Liver (tissue), 9 donors: ENCODE data around the gene TDRD7. TPM values are rescaled to one million over a fixed set of nuclear protein-coding genes. Genes with fewer than 3 reads are reported as not detected.

ENCODE experiments used
- DNase-seq: peaks from one replicate; pipeline ENCODE4 v3.0.0-alpha.2; 2017; ENCODE audit warnings: low spot score
- H3K27ac ChIP-seq, 2 donors: one replicate each; pipeline ENCODE4 v1.7.0; 2013; ENCODE audit warnings: inconsistent platforms in 2 of 2, low read length in 2 of 2, control low read depth in 1 of 2, low read depth in 1 of 2, mild to moderate bottlenecking in 1 of 2
- H3K27me3 ChIP-seq, 4 donors: one replicate each; pipeline versions ENCODE4 v1.6.1 to v1.7.0; 2013; ENCODE audit warnings: low read length in 3 of 4, inconsistent platforms in 1 of 4, mild to moderate bottlenecking in 1 of 4, moderate library complexity in 1 of 4; ENCODE audit not compliant: control insufficient read depth in 4 of 4, insufficient read depth in 4 of 4
- H3K36me3 ChIP-seq, 4 donors: one replicate each; pipeline versions ENCODE4 v1.6.1 to v1.7.0; 2013; ENCODE audit warnings: low read length in 3 of 4, mild to moderate bottlenecking in 3 of 4, low read depth in 1 of 4, moderate library complexity in 1 of 4; ENCODE audit not compliant: control insufficient read depth in 4 of 4, insufficient read depth in 3 of 4
- H3K4me1 ChIP-seq, 4 donors: one replicate each; pipeline versions ENCODE4 v1.6.1 to v1.7.0; 2013; ENCODE audit warnings: low read length in 3 of 4, mild to moderate bottlenecking in 3 of 4, moderate library complexity in 1 of 4; ENCODE audit not compliant: control insufficient read depth in 4 of 4, insufficient read depth in 4 of 4
- H3K4me3 ChIP-seq, 3 donors: one replicate each; pipeline versions ENCODE4 v1.6.1 to v1.7.0; 2013; ENCODE audit warnings: low read length in 3 of 3, control low read depth in 1 of 3, low read depth in 1 of 3, mild to moderate bottlenecking in 1 of 3
- H3K9ac ChIP-seq, 2 donors: one replicate each; pipeline ENCODE4 v1.7.0; 2013; ENCODE audit warnings: low read length in 2 of 2, mild to moderate bottlenecking in 2 of 2, moderate library complexity in 2 of 2, control low read depth in 1 of 2, low read depth in 1 of 2
- H3K9me3 ChIP-seq, 4 donors: one replicate each; pipeline versions ENCODE4 v1.6.1 to v1.7.0; 2013; ENCODE audit warnings: low read length in 3 of 4; ENCODE audit not compliant: control insufficient read depth in 4 of 4
- EGR1 ChIP-seq, 2 donors: IDR thresholded peaks; 2 replicates each; pipeline ENCODE4 v1.6.1; 2016 to 2018; ENCODE audit warnings: antibody characterized with exemption in 2 of 2, low read depth in 2 of 2
- FOXA1 ChIP-seq: IDR thresholded peaks from 2 replicates; pipeline ENCODE4 v1.6.1; 2016; ENCODE audit warnings: antibody characterized with exemption
- FOXA2 ChIP-seq: IDR thresholded peaks from 2 replicates; pipeline ENCODE4 v1.6.1; 2016; ENCODE audit warnings: antibody characterized with exemption
- GABPA ChIP-seq, 2 donors: IDR thresholded peaks in 1 of 2; conservative IDR thresholded peaks in 1 of 2; 2 replicates each; pipeline ENCODE4 v1.6.1; 2016; ENCODE audit warnings: antibody characterized with exemption in 2 of 2, mild to moderate bottlenecking in 1 of 2, moderate library complexity in 1 of 2
- HNF4A ChIP-seq, 2 donors: conservative IDR thresholded peaks; 2 replicates each; pipeline ENCODE4 v1.6.1; 2016; ENCODE audit warnings: antibody characterized with exemption in 2 of 2, mild to moderate bottlenecking in 2 of 2
- HNF4G ChIP-seq: IDR thresholded peaks from 2 replicates; pipeline ENCODE4 v1.6.1; 2016; ENCODE audit warnings: antibody characterized with exemption
- JUND ChIP-seq, 2 donors: IDR thresholded peaks; 2 replicates each; pipeline ENCODE4 v1.6.1; 2016; ENCODE audit warnings: antibody characterized with exemption in 2 of 2
- MAX ChIP-seq: IDR thresholded peaks from 2 replicates; pipeline ENCODE4 v1.6.1; 2016; ENCODE audit warnings: antibody characterized with exemption
- NR2F2 ChIP-seq: IDR thresholded peaks from 2 replicates; pipeline ENCODE4 v1.6.1; 2016; ENCODE audit warnings: antibody characterized with exemption
- RAD21 ChIP-seq, 2 donors: IDR thresholded peaks; 2 replicates each; pipeline ENCODE4 v1.6.1; 2016; ENCODE audit warnings: antibody characterized with exemption in 2 of 2, mild to moderate bottlenecking in 2 of 2
- REST ChIP-seq: IDR thresholded peaks from 2 replicates; pipeline ENCODE4 v1.6.1; 2016; ENCODE audit warnings: antibody characterized with exemption, mild to moderate bottlenecking
- RXRA ChIP-seq, 2 donors: IDR thresholded peaks; 2 replicates each; pipeline ENCODE4 v1.6.1; 2017 to 2018; ENCODE audit warnings: antibody characterized with exemption in 2 of 2, mild to moderate bottlenecking in 1 of 2
- SP1 ChIP-seq: IDR thresholded peaks from 2 replicates; pipeline ENCODE4 v1.6.1; 2018; ENCODE audit warnings: antibody characterized with exemption, mild to moderate bottlenecking
- TAF1 ChIP-seq: conservative IDR thresholded peaks from 2 replicates; pipeline ENCODE4 v1.6.1; 2016; ENCODE audit warnings: antibody characterized with exemption, mild to moderate bottlenecking
- YY1 ChIP-seq: IDR thresholded peaks from 2 replicates; pipeline ENCODE4 v1.6.1; 2016; ENCODE audit warnings: antibody characterized with exemption, mild to moderate bottlenecking
- ZBTB33 ChIP-seq: IDR thresholded peaks from 2 replicates; pipeline ENCODE4 v1.6.1; 2016; ENCODE audit warnings: antibody characterized with exemption
- WGBS: extraction: QIAGEN DNeasy Blood & Tissue Kit; methylation state at CpG from one replicate; pipeline ENCODE4 v1.1.7; 2013; 5-methylcytosine and 5-hydroxymethylcytosine counted together
- polyA plus RNA-seq, 2 donors: library from polyadenylated mRNA; stranded (reverse) in 1 of 2; unstranded in 1 of 2; fragments of 200-250 nt in 1 of 2; fragments of >200 nt in 1 of 2; fragmentation: Nextera tagmentation in 1 of 2; extraction: Ambion mirVana in 1 of 2; gene quantifications; one replicate each; pipeline versions ENCODE4 v1.2.1 to v1.2.3, GENCODE V29; 2013 to 2015
- total RNA-seq, 2 donors: library from RNA; depleted of rRNA; stranded (reverse); fragments of >200 nt; gene quantifications; one replicate each; pipeline ENCODE4 v1.2.3, GENCODE V29; 2014
- TF ChIP-seq, protein P1 (sequence below): IDR thresholded peaks from 2 replicates; pipeline ENCODE4 v1.6.1; 2016; ENCODE audit warnings: antibody characterized with exemption
- TF ChIP-seq, protein P2 (sequence below): fragments of 150-350 bp; IDR thresholded peaks from 2 replicates; pipeline ENCODE4 v1.5.1; 2017; ENCODE audit warnings: improper control_type of control experiment, low read depth, low read length; ENCODE audit not compliant: missing input control
- donor health status: healthy.
- donor health status: healthy.
- donor health status: healthy.
- donor health status: healthy.
- donor health status: healthy.

The TDRD7 gene
- total and polyA plus RNA-seq, 4 donors, result 3.6 to 6.9 (median 5.4) TPM

DNA sequence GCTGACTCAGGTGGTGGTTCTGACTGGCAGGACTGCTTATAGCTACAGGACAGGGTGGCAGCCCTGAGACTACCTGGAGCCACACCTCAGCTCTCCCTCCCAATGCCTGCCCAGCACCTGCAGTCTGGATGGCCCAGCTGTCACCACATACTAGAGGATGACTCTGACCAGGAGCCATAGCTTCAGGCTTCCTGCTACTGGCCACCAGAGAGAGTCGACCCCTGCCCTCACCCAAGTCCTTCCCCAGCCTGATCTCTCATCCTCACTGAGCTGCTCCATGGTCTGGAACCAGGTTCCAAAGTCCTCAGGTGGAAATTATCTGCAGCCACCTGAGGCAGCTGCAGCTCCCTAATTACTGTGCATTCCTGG lies 25.6 kb upstream of the TDRD7 start:
- H3K27ac ChIP-seq, result no peak overlapping the region

GRCh38 chr9:97386733-97387503 lies 25.0 kb upstream of the TDRD7 start:
- Histone ChIP-seq H3K4me1 (peaks cover 1 to 23% (median 11%) of the 10 kb centered on the region in 4 donors), H3K36me3 (no peaks in the 10 kb centered on the region), H3K27me3 (no peaks in the 10 kb centered on the region), H3K9ac (no peak overlapping the region), H3K9me3 (no peaks in the 10 kb centered on the region), H3K27ac (no peak overlapping the region), H3K4me3 (no peak overlapping the region)
- 9% methylated on average over 30 of the region's 30 CpGs for WGBS
- peak; percentile 89 for DNase-seq
- TF ChIP-seq RAD21 (IDR thresholded peaks at IDR 0.05) (peak; percentile 85 to 88), MAX (no peak), NR2F2 (no peak), FOXA2 (no peak), EGR1 (IDR thresholded peaks at IDR 0.05; ENCODE audit: low read depth in 2 of 2) (no peak), JUND (IDR thresholded peaks at IDR 0.05) (no peak), TAF1 (no peak), HNF4A (conservative IDR thresholded peaks at IDR 0.05) (peak in 1 of 2 donors; percentile 13), RXRA (IDR thresholded peaks at IDR 0.05) (no peak), YY1 (no peak), FOXA1 (no peak), SP1 (no peak), GABPA (IDR thresholded peaks at IDR 0.05 in 1 of 2, conservative IDR thresholded peaks at IDR 0.05 in 1 of 2) (no peak), REST (peak; percentile 100), ZBTB33 (no peak), HNF4G (no peak)
- TF ChIP-seq, protein P1, sequence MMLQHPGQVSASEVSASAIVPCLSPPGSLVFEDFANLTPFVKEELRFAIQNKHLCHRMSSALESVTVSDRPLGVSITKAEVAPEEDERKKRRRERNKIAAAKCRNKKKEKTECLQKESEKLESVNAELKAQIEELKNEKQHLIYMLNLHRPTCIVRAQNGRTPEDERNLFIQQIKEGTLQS, result no peak
- TF ChIP-seq, protein P2, sequence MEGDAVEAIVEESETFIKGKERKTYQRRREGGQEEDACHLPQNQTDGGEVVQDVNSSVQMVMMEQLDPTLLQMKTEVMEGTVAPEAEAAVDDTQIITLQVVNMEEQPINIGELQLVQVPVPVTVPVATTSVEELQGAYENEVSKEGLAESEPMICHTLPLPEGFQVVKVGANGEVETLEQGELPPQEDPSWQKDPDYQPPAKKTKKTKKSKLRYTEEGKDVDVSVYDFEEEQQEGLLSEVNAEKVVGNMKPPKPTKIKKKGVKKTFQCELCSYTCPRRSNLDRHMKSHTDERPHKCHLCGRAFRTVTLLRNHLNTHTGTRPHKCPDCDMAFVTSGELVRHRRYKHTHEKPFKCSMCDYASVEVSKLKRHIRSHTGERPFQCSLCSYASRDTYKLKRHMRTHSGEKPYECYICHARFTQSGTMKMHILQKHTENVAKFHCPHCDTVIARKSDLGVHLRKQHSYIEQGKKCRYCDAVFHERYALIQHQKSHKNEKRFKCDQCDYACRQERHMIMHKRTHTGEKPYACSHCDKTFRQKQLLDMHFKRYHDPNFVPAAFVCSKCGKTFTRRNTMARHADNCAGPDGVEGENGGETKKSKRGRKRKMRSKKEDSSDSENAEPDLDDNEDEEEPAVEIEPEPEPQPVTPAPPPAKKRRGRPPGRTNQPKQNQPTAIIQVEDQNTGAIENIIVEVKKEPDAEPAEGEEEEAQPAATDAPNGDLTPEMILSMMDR, result peak; percentile 90

More for the DNA sequence above, 25.6 kb upstream of the TDRD7 start:
- no peaks in the 10 kb centered on the region for H3K36me3 ChIP-seq
- 27% methylated on average over 1 of the region's 1 CpG for WGBS
- DNase-seq, result no peak
- peaks cover 1 to 27% (median 16%) of the 10 kb centered on the region in 4 donors for H3K4me1 ChIP-seq
- TF ChIP-seq RAD21 (IDR thresholded peaks at IDR 0.05) (no peak), SP1 (no peak), FOXA1 (no peak), RXRA (IDR thresholded peaks at IDR 0.05) (no peak), HNF4A (conservative IDR thresholded peaks at IDR 0.05) (peak; percentile 25 to 37), FOXA2 (no peak)
- TF ChIP-seq, protein P2, result no peak
- no peaks in the 10 kb centered on the region for H3K27me3 ChIP-seq
- H3K4me3 ChIP-seq, result no peak overlapping the region
- H3K9me3 ChIP-seq, result no peaks in the 10 kb centered on the region
- no peak overlapping the region for H3K9ac ChIP-seq
